ENCODE results near the gene ACP4. TPM values are rescaled to one million over a fixed set of nuclear protein-coding genes. Genes with fewer than 3 reads are reported as not detected.
"Not testable (repeated sequence)": the region's sequence is repeated elsewhere in the genome, so short reads cannot be mapped to it uniquely, and the experiment has no call there.

Gene ACP4
- total RNA-seq, 2 experiments from 2014 or later: not detected

DNA sequence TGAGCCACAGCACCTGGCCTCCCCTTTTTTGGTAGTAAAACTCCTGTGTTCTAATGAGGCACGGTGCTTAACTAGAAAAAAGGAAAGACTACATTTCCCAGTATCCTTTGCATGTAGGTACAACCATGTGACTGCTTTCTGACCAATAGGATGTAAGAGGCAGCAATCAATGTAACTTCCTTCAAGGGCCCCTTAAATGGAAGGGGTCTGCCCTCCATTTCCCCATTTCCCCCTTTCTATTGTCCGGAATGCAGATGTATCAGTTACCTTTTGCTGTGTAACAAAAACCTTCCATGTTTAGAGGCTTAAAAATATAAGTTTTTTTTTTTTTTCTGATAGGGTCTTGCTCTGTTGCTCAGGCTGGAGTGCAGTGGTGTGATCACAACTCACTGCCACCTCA is 17.7 kb upstream of the ACP4 start:
- Mint-ChIP-seq H3K4me3 (no peak overlapping the region), H3K27ac (no peak overlapping the region), H3K4me1 (ENCODE audit: low read depth) (no peaks in the 10 kb centered on the region), H3K27me3 (peaks cover 19% of the 10 kb centered on the region), H3K36me3 (ENCODE audit: low read depth) (no peaks in the 10 kb centered on the region), H3K9me3 (no peaks in the 10 kb centered on the region)
- TF ChIP-seq, protein P1, sequence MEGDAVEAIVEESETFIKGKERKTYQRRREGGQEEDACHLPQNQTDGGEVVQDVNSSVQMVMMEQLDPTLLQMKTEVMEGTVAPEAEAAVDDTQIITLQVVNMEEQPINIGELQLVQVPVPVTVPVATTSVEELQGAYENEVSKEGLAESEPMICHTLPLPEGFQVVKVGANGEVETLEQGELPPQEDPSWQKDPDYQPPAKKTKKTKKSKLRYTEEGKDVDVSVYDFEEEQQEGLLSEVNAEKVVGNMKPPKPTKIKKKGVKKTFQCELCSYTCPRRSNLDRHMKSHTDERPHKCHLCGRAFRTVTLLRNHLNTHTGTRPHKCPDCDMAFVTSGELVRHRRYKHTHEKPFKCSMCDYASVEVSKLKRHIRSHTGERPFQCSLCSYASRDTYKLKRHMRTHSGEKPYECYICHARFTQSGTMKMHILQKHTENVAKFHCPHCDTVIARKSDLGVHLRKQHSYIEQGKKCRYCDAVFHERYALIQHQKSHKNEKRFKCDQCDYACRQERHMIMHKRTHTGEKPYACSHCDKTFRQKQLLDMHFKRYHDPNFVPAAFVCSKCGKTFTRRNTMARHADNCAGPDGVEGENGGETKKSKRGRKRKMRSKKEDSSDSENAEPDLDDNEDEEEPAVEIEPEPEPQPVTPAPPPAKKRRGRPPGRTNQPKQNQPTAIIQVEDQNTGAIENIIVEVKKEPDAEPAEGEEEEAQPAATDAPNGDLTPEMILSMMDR (IDR thresholded peaks at IDR 0.05): no peak
- intact Hi-C loops (cut with micrococcal nuclease): no loop called here
- CTCF ChIA-PET: interaction anchor here (1.2 kb wide), 1 partner anchor 235 kb away, joined by 3 read pairs; no protein-coding TSS in a partner anchor
- DNase-seq (no peak), ATAC-seq (peak; percentile 49)
- POLR2A ChIA-PET: no interaction called here

DNA sequence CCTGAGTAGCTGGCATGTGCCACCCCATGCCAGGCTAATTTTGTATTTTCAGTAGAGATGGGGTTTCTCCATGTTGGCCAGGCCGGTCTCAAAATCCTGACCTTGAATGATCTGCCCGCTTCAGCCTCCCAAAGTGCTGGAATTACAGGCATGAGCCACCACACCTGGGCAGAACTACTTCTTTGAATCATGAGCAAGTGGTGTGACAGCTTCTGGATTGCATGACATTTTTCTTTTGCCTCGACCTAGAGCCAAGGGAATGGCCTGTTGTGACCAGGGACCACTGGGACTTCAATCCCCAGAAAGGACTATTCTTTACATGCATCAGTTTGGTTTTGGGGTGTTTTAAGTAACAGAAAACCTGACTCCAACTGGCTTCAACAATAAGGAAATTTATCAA is 17.3 kb upstream of the ACP4 start:
- H3K4me3 Mint-ChIP-seq; H3K9me3 Mint-ChIP-seq; intact Hi-C loops (cut with micrococcal nuclease); H3K4me1 Mint-ChIP-seq (ENCODE audit: low read depth); POLR2A ChIA-PET; H3K36me3 Mint-ChIP-seq (ENCODE audit: low read depth); ATAC-seq; DNase-seq; H3K27ac Mint-ChIP-seq: not testable (repeated sequence)
- H3K27me3 Mint-ChIP-seq: peaks cover 23% of the 10 kb centered on the region
- CTCF ChIA-PET: interaction anchor here (1.1 to 1.2 kb wide), 2 partner anchors 103 to 235 kb away, joined by 3 read pairs; no protein-coding TSS in a partner anchor

DNA sequence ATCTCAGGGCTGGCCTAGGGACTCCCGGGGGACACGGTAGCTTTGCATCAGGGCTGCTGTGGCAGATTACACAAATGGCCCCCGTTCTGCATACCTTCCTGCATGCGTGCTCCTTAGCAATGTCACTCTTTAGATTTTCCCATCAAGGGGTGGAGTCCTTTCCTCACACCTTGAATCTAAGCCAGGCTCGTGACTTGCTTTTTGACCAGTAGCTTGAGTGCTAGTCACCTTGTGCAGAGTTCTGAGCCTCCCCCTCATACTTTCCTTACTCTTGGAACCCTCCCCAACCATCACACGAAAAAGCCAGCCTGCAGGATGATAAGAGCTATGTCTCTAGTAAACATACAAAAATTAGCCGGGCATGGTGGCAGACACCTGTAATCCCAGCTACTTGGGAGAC is 16.8 kb upstream of the ACP4 start:
- ATAC-seq; intact Hi-C loops (cut with micrococcal nuclease); H3K27ac Mint-ChIP-seq; DNase-seq; H3K4me3 Mint-ChIP-seq; POLR2A ChIA-PET; H3K4me1 Mint-ChIP-seq (ENCODE audit: low read depth); H3K36me3 Mint-ChIP-seq (ENCODE audit: low read depth); H3K9me3 Mint-ChIP-seq: not testable (repeated sequence)
- peaks cover 27% of the 10 kb centered on the region for H3K27me3 Mint-ChIP-seq
- CTCF ChIA-PET: interaction anchor here (1.1 to 1.2 kb wide), 2 partner anchors 104 to 236 kb away, joined by 3 read pairs; no protein-coding TSS in a partner anchor

DNA sequence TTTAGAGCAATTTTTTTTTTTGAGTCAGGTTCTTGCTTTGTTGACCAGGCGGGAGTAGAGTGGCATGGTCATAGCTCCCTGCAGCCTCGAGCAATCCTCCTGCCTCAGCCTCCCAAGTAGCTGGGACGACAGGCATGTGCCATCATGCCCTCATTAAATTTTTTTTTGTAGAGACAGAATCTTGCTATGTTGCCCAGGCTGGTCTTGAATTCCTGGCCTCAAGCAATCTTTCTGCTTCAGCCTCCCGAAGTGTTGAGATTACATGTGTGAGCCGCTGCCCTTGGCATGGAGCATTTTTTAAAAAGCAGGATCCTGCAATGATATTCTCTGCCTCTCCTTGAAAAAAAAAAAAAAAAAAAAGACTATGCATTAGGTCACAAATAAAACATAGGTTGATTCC is 14.1 kb upstream of the ACP4 start:
- H3K4me1 Mint-ChIP-seq (ENCODE audit: low read depth): no peaks in the 10 kb centered on the region
- DNase-seq (no peak), ATAC-seq (no peak)
- no peaks in the 10 kb centered on the region for H3K9me3 Mint-ChIP-seq
- intact Hi-C loops (cut with micrococcal nuclease): no loop called here
- H3K4me3 Mint-ChIP-seq: no peak overlapping the region
- TF ChIP-seq, protein P1 (IDR thresholded peaks at IDR 0.05): no peak
- POLR2A ChIA-PET: no interaction called here
- no peak overlapping the region for H3K27ac Mint-ChIP-seq
- H3K27me3 Mint-ChIP-seq: peaks cover 50% of the 10 kb centered on the region
- no peaks in the 10 kb centered on the region for H3K36me3 Mint-ChIP-seq (ENCODE audit: low read depth)
- CTCF ChIA-PET: no interaction called here

DNA sequence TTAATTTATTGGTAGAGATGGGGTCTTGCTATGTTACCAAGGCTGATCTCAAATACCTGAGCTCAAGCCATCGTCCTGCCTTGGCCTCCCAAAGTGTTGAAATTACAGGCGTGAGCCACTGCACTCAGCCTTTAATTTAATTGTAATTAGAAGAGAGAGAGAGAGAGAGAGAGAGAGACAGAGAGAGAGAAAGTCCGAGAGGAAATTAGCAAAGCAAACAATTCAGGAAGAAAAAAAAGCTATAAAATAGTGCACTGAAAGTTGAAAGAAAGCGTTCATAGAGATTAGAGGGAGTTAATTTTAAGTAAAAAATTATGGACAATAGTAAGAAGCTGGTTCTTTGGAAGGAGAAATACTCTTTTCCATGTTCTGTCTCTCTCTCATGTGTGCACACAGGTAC is 13.0 kb upstream of the ACP4 start:
- Mint-ChIP-seq H3K4me3 (no peak overlapping the region), H3K4me1 (ENCODE audit: low read depth) (no peaks in the 10 kb centered on the region), H3K36me3 (ENCODE audit: low read depth) (no peaks in the 10 kb centered on the region), H3K27me3 (peaks cover 50% of the 10 kb centered on the region), H3K27ac (no peak overlapping the region), H3K9me3 (no peaks in the 10 kb centered on the region)
- POLR2A ChIA-PET: interaction anchor here (0.7 to 1.1 kb wide), 3 partner anchors 18 to 521 kb away, joined by 3 to 5 read pairs (median 3); no protein-coding TSS in a partner anchor
- TF ChIP-seq, protein P1 (IDR thresholded peaks at IDR 0.05): no peak
- intact Hi-C loops (cut with micrococcal nuclease): no loop called here
- ATAC-seq: no peak
- CTCF ChIA-PET: interaction anchor here (1.0 to 1.7 kb wide), 4 partner anchors 107 to 241 kb away, joined by 3 to 5 read pairs (median 4); no protein-coding TSS in a partner anchor
- no peak for DNase-seq

DNA sequence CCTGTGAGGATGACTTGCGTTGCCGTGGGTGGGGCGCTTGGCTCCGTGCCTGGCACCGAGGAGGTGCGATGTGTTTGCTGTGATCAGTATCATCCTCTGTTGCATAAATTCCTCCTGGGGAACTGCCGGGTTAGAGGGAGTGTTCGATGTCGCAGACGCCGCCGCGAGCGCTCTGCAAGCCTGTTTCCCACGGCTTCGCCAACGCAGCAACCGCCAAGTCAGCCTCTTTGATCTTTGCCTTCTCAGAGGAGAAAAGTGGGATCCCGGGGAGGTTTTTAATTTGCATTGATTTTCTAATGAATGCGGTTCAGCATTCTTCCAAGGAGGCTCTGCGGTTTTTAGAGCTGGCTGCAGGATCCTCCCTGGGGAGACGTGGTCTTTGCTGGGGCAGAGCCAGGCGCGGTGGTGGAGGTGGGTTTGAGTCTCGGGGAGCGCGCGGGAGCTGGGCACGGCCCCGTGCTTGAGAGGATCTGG is 12.3 kb upstream of the ACP4 start:
- Mint-ChIP-seq H3K4me1 (ENCODE audit: low read depth) (no peaks in the 10 kb centered on the region), H3K27ac (no peak overlapping the region), H3K36me3 (ENCODE audit: low read depth) (no peaks in the 10 kb centered on the region), H3K9me3 (no peaks in the 10 kb centered on the region), H3K4me3 (no peak overlapping the region), H3K27me3 (peaks cover 54% of the 10 kb centered on the region)
- TF ChIP-seq, protein P1 (IDR thresholded peaks at IDR 0.05): no peak
- intact Hi-C loops (cut with micrococcal nuclease): no loop called here
- CTCF ChIA-PET: interaction anchor here (1.0 to 1.7 kb wide), 4 partner anchors 108 to 241 kb away, joined by 3 to 5 read pairs (median 4); no protein-coding TSS in a partner anchor
- no peak for DNase-seq
- ATAC-seq: no peak
- POLR2A ChIA-PET: interaction anchor here (0.7 to 1.1 kb wide), 3 partner anchors 17 to 522 kb away, joined by 3 to 5 read pairs (median 3); no protein-coding TSS in a partner anchor
